ENCODE measurements around the gene BAHCC1.

GRCh38 chr17:81471818-81472456, 76.7 kb downstream of the BAHCC1 start:
- TF ChIP-seq EZH2phosphoT487 (IDR thresholded peaks at IDR 0.05; ENCODE audit: borderline replicate concordance) (no peak), CTCF (conservative IDR thresholded peaks at IDR 0.05; ENCODE audit: low read length) (peak; percentile 85)
